Activated naive CD8-positive, alpha-beta T cell treated with anti-CD3 and anti-CD28 coated beads, Interleukin-2, amount 50 U/mL, for 24 hours (primary cell): Measurements from ENCODE around the gene LMF2.
A peak's percentile ranks its signal among the peaks of the same experiment; 100 is the strongest.

Experiments
- ATAC-seq: fragments of 150-1000 bp; cut with Tn5 transposase; one replicate; pipeline ENCODE4 v1.10.0; 2021
- DNase-seq: peaks from one replicate; pipeline ENCODE4 v3.0.0; 2021
- H3K27ac Mint-ChIP-seq: one replicate; pipeline ENCODE4 v1.8.0; 2021; ENCODE audit warnings: mild to moderate bottlenecking, mixed read lengths
- H3K27me3 Mint-ChIP-seq: one replicate; pipeline ENCODE4 v1.8.0; 2021; ENCODE audit warnings: mixed read lengths
- H3K36me3 Mint-ChIP-seq: one replicate; pipeline ENCODE4 v1.8.0; 2021; ENCODE audit warnings: low read depth, mixed read lengths
- H3K4me1 Mint-ChIP-seq: one replicate; pipeline ENCODE4 v1.8.0; 2021; ENCODE audit warnings: mixed read lengths
- H3K4me3 Mint-ChIP-seq: one replicate; pipeline ENCODE4 v1.8.0; 2021; ENCODE audit warnings: mild to moderate bottlenecking, moderate library complexity, mixed read lengths
- H3K9me3 Mint-ChIP-seq: one replicate; pipeline ENCODE4 v1.8.0; 2021; ENCODE audit warnings: mixed read lengths

LMF2 gene, protein sequence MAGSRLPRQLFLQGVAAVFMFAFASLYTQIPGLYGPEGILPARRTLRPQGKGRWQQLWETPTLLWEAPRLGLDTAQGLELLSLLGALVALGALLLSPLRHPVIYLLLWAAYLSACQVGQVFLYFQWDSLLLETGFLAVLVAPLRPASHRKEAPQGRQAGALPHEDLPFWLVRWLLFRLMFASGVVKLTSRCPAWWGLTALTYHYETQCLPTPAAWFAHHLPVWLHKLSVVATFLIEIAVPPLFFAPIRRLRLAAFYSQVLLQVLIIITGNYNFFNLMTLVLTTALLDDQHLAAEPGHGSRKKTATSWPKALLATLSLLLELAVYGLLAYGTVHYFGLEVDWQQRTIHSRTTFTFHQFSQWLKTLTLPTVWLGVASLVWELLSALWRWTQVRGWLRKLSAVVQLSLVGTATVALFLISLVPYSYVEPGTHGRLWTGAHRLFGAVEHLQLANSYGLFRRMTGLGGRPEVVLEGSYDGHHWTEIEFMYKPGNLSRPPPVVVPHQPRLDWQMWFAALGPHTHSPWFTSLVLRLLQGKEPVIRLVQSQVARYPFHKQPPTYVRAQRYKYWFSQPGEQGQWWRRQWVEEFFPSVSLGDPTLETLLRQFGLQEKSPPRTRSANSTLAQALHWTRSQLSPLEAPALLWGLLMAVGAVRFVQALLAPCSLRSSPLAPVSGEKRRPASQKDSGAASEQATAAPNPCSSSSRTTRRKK

DNA sequence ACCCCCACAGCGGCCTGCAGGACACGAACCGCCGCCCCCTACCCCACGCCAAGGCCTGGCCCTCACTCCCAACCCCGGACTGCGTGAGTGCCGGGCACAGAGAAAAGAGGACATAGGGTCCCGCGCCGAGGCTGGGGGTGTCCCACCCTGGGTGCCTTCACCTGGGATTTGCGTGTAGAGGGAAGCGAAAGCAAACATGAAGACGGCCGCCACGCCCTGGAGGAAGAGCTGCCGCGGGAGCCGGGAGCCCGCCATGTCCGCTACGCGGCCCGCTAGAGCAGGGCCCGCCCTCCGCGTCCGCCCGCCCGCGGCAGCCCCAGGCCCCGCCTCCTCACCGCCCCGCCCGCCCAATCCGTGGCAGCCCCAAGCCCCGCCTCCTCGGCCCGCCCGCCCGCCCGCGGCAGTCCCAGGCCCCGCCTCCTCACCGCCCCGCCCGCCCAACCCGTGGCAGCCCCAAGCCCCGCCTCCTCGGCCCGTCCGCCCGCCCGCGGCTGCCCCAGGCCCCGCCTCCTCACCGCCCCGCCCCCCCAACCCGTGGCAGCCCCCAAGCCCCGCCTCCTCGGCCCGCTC, at the start of gene LMF2:
Gene LMF2 (minus strand): TSS at position 282 of the 570 bp plus-strand sequence. CDS start 27 bp downstream, at position 255.
- Mint-ChIP-seq H3K9me3 (no peaks in the 10 kb centered on the region), H3K4me3 (peak within 1 kb of the TSS; percentile 93), H3K36me3 (peaks cover 10% of the 10 kb centered on the region), H3K27ac (peak within 1 kb of the TSS; percentile 87), H3K27me3 (no peaks in the 10 kb centered on the region), H3K4me1 (peaks cover 23% of the 10 kb centered on the region)
- peak; percentile 94 for DNase-seq
- peak; percentile 74 for ATAC-seq

DNA sequence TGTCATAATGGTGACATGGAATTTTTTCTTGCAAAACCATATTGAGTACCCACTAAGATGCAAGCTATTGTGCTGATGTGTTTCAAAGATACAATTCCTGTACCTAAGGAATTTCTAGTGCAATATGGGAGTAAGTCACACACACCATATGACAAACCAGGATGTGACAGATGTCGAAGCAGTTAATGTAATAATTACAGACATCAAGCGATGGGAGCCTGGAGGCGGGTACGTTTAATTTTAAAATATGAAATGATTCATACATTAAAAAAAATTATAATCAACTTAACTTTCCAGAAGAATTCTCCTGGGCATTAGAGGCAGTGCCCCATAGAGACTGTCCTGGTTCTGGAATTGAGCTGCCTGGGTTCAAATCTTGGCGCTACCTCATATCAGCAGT, 49.2 kb upstream of the LMF2 start:
- no peak overlapping the region for H3K27ac Mint-ChIP-seq

DNA sequence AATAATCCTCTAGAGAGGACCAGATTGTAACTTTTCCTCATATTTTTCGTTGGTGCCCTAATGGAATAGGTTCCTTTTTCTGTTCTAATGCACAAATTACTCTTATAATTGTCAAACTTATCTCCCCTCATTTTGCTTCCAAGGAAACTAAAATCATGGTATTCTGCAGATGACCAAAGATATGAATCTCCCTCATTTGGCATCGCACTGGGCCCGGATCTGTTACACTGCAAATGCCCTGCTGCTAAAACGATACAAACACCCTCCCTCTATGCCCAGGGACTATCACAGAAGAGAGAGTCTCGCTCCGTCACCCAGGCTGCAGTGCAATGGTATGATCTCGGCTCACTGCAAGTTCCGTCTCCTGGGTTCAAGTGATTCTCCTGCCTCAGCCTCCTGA, 45.8 kb upstream of the LMF2 start:
- Mint-ChIP-seq H3K27ac (no peak overlapping the region), H3K9me3 (no peaks in the 10 kb centered on the region), H3K36me3 (no peaks in the 10 kb centered on the region), H3K4me3 (no peak overlapping the region), H3K27me3 (no peaks in the 10 kb centered on the region), H3K4me1 (peaks cover 14% of the 10 kb centered on the region)
- ATAC-seq (no peak), DNase-seq (no peak)

More for the DNA sequence above, 49.2 kb upstream of the LMF2 start:
- Mint-ChIP-seq H3K4me1 (peaks cover 7% of the 10 kb centered on the region), H3K4me3 (no peak overlapping the region), H3K36me3 (no peaks in the 10 kb centered on the region), H3K9me3 (no peaks in the 10 kb centered on the region), H3K27me3 (peaks cover 2% of the 10 kb centered on the region)
- DNase-seq (no peak), ATAC-seq (no peak)

DNA sequence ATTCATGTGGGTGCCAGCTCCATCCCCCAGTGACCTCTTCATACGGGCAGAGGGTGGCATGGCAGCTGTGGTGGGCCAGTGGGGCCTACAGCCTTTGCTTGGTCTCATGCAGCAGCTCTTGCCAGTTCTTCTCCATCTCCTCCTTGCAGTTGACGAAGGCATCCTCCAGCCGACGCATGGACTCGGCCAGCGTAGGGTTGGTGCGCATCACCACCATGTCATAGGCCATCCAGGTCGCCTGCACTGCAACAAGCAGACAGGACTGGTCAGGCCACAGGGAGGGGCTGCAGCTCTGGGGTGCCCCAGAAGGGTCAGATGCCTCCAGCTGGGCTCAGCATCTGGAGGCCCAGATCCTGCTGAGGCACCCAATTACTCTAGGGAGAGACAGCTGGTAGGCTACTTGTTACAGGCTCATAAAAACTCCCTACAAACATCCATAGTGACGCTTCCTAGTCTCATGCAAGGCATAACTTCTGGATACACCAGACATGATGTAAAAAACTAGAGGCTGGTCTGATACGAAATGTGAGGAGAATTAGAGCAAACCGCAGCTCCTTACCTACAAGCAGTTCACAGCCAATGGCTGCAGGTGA, 43.8 kb upstream of the LMF2 start:
- no peaks in the 10 kb centered on the region for H3K36me3 Mint-ChIP-seq
- H3K4me1 Mint-ChIP-seq, result peaks cover 18% of the 10 kb centered on the region
- H3K4me3 Mint-ChIP-seq, result no peak overlapping the region
- DNase-seq (no peak), ATAC-seq (no peak)
- H3K27me3 Mint-ChIP-seq, result no peaks in the 10 kb centered on the region
- no peaks in the 10 kb centered on the region for H3K9me3 Mint-ChIP-seq
- no peak overlapping the region for H3K27ac Mint-ChIP-seq

DNA sequence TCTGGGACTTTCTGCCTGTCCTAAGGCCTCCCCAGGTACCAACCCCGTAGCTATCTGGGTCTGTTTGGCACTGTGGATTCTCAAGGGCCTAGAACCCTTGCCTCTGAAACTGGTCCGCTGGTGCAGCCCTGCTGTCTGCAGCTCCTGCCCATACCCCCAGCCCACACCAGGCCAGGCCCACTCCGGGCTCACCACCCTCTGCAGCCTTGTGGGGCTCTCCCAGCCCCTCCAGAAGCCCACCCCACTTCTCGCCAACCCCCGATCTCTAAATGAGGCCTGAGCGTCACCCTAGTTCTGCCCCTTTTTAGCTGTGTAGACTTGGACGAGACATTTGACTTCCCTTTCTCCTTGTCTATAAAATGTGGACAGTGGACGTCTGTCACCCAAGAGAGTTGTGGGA, 42.9 kb upstream of the LMF2 start:
- peak overlapping the region; percentile 71 for H3K27ac Mint-ChIP-seq
- no peaks in the 10 kb centered on the region for H3K36me3 Mint-ChIP-seq
- peaks cover 27% of the 10 kb centered on the region for H3K4me1 Mint-ChIP-seq
- H3K4me3 Mint-ChIP-seq, result peak overlapping the region; percentile 70
- no peaks in the 10 kb centered on the region for H3K9me3 Mint-ChIP-seq
- H3K27me3 Mint-ChIP-seq, result no peaks in the 10 kb centered on the region
- ATAC-seq (no peak), DNase-seq (no peak)

DNA sequence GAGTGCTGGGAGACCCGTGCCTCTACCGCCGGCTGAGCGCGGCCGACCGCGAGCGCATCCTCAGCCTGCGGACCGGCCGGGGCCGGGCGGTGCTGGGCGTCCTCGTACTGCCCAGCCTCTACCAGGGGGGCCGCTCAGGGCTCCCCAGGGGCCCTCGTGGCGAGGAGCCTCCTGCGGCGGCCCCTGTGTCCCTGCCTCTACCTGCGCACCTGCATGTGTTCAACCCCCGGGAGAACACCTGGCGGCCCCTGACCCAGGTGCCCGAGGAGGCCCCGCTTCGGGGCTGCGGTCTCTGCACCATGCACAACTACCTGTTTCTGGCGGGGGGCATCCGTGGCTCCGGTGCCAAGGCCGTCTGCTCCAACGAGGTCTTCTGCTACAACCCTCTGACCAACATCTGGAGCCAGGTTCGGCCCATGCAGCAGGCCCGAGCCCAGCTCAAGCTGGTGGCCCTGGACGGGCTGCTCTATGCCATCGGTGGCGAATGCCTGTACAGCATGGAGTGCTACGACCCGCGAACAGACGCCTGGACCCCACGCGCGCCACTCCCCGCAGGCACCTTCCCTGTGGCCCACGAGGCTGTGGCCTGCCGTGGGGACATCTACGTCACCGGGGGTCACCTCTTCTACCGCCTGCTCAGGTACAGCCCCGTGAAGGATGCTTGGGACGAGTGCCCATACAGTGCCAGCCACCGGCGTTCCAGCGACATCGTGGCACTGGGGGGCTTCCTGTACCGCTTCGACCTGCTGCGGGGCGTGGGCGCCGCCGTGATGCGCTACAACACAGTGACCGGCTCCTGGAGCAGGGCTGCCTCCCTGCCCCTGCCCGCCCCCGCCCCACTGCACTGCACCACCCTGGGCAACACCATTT, 41.7 kb upstream of the LMF2 start:
- H3K27me3 Mint-ChIP-seq, result no peaks in the 10 kb centered on the region
- peaks cover 39% of the 10 kb centered on the region for H3K4me1 Mint-ChIP-seq
- DNase-seq (no peak), ATAC-seq (peak; percentile 3)
- H3K4me3 Mint-ChIP-seq, result peak overlapping the region; percentile 77
- no peaks in the 10 kb centered on the region for H3K9me3 Mint-ChIP-seq
- peak overlapping the region; percentile 71 for H3K27ac Mint-ChIP-seq
- no peaks in the 10 kb centered on the region for H3K36me3 Mint-ChIP-seq

DNA sequence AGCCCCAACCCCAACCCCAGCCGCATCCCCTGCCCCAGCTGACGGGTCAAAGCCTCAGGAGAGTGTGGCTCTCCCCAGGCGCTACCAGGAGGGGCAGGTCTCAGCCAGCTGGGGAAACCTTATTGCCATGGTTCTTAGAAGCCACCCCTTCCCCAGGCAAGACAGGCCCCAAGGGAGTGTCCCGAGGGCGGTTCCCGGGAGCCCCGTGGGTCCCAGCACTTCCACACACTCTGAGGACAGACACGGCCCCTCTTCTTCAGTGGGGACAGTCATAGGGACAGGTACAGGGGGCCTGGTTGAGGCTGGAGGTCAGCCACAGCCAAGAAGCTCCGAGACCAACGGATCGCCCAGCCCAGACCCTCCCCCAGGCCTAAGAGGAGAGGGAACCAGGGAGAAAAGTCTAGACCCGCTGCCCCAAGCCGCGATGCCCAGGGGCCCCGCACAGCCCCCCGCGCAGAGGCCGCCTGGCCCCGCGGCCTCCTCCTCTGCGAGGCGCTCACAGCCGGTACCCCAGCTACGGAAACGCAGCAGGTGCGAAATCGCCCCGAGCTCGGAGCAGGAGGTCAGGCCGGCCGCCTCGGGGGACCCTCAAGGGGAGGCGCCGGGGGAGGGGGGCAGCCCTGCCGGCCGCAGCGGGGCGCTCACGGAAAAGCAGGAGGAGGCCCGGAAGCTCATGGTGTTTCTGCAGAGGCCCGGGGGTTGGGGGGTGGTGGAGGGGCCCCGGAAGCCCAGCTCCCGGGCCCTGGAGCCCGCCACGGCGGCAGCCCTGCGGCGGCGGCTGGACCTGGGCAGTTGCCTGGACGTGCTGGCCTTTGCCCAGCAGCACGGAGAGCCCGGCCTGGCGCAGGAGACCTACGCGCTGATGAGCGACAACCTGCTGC, 40.8 kb upstream of the LMF2 start:
- ATAC-seq, result peak; percentile 18
- peak overlapping the region; percentile 70 for H3K27ac Mint-ChIP-seq
- DNase-seq, result peak; percentile 69
- no peaks in the 10 kb centered on the region for H3K27me3 Mint-ChIP-seq
- H3K4me3 Mint-ChIP-seq, result peak overlapping the region; percentile 70
- no peaks in the 10 kb centered on the region for H3K9me3 Mint-ChIP-seq
- H3K4me1 Mint-ChIP-seq, result peaks cover 43% of the 10 kb centered on the region
- H3K36me3 Mint-ChIP-seq, result no peaks in the 10 kb centered on the region

DNA sequence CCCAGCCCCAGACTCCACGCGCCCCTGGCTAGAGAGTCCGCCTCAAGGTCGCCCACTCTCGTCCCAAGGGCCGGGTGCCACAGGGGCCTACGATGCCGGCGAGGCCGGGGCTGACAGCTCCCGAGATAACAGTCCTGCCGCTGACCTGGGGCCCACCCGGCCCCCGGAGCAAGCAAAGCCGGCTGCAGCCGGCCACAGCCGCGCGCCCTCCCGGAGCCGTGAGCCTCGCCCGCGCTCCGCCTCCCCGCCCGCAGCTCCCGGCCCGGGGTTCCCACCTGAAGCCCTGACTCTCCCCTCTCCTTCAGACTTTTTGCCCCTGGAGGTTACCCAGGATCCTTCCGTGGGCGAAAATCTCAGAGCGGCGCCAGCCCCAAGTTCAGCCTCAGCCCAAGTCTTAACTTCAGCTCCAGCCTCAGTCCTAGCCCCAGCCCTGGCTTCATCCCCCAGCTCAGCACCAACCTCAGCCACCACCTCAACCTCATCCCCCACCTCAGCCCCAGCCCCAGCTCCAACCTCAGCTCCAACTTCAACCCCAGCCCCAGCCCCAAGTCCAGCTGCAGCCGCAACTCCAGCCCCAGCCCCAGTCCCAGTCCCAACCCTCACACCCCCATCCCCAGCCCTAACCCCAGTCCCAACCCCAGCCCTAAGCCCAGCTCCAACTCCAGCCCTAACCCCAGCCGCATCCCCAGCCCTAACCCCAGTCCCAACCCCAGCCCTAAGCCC, 39.9 kb upstream of the LMF2 start:
- ATAC-seq, result no peak
- Mint-ChIP-seq H3K36me3 (peaks cover 3% of the 10 kb centered on the region), H3K9me3 (peaks cover 3% of the 10 kb centered on the region), H3K27ac (no peak overlapping the region), H3K27me3 (no peaks in the 10 kb centered on the region), H3K4me3 (no peak overlapping the region), H3K4me1 (peaks cover 46% of the 10 kb centered on the region)
- DNase-seq, result no peak

DNA sequence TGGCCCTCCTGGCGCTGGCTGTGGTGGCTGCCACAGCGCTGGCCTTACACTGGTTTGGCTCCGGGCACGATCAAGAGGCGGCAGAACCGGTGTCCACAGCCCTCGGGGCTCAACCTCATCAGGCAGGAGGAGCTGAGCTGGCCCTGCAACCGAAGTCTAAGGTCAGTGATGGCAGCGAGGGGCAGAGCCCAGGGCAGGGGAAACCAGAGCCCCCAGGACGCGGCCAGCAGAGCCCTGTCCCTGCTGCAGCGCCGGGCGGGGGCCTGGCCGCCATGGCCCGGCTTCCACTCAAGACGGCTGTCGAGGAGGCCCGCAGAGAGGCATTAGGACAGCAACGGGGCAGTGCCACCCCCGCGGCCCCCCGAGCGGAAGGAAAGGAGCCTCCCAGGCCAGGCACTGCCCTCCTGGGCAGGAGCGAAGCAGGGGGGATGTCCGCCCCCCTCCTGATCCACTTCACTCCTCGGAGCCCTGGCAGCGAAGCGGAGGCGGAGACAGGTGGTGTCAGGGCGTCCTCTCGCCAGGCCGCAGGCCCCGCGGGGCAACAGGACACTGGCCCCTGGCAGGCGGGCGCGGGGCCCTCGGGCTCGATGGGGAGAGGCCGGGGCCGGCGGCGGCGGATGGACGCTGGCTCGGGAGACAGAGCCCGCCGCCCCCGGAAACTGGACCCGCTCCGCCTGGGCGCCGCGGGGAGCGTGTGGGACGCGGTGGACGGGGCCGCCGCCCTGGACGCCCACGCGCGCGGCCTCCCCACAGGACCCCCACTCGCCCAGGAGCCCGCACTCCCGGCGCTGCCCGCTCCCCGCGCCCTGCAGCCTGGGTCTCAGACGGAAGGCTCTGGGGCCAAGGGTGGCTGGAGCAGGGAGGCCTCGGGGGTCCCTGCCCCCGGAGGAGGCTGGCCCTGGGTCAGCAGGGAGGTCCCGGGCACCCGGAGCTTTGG, 39.1 kb upstream of the LMF2 start:
- DNase-seq (no peak), ATAC-seq (no peak)
- peaks cover 6% of the 10 kb centered on the region for H3K9me3 Mint-ChIP-seq
- H3K27me3 Mint-ChIP-seq, result no peaks in the 10 kb centered on the region
- peak overlapping the region; percentile 36 for H3K4me3 Mint-ChIP-seq
- H3K27ac Mint-ChIP-seq, result no peak overlapping the region
- peaks cover 7% of the 10 kb centered on the region for H3K36me3 Mint-ChIP-seq
- H3K4me1 Mint-ChIP-seq, result peaks cover 54% of the 10 kb centered on the region

DNA sequence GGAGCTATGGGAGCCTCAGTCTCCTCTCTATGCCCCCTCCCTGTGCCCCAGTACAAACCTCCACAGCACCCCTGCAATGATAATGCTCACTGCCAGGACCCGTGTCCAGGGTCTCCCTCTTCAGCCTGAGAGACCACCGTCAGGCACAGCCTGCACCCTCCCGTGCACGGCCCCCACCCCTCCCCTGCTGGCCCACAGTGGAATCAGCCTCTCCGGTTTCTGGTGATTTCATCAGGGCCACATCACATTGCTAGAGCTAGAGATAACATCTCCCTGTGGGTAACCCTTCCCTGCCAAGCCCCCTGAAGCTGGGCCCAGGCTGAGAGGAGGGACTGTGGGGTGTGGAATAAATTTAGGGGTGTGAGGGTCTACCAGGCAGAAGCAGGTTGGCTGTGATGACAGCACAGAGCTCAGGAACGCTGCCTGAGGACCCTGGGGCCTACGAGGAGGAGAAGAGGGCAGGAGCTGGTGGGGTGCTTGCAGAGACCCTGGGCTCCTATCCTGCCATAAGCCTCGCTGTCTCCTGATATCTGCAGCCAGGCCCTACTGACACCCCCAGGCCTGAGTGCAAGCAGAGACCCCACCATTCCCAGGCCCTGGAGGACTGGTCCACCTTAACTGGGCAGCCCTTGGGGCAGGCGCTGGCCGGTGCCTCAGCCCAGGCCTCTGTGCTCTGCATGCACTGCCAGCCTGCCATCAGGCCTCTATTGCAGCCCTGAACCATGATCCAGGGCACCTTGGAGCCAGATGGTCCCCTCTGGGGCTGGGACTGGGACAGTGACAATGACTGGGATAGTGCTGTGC, 38.2 kb upstream of the LMF2 start, which contains the start of gene KLHDC7B:
Gene KLHDC7B (plus strand): TSS at position 378 of the 804 bp plus-strand sequence. CDS start 345 bp downstream, at position 723.
- no peak for DNase-seq

DNA sequence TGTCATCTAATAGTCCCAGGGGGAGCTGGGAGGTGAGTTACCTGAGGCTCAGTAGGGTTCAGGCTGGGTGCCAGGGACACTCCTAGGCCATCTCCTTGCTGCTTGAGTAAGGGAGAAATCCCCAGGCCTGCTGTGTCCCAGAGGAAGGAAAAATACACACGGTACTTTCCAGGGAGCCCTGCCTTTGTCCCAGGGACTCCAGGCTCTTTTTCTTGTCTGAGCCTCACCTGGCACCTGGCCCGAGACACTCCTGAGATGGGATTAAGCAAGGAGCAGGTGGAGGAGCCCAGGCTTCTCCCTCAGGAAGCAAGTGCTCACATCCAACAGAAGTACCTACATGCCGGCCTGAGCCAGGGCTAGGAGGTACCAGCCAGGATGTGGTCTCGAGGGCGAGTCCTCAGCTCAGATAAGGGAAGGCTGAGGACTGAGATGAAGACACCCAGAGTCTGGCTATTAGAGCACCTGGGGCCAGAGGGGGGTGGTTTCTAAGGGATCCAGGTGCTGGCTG, 37.3 kb upstream of the LMF2 start:
- no peak for DNase-seq
- Mint-ChIP-seq H3K36me3 (peaks cover 8% of the 10 kb centered on the region), H3K4me1 (peaks cover 61% of the 10 kb centered on the region), H3K9me3 (peaks cover 6% of the 10 kb centered on the region), H3K4me3 (peak overlapping the region; percentile 55), H3K27me3 (no peaks in the 10 kb centered on the region), H3K27ac (peak overlapping the region; percentile 73)
- ATAC-seq, result no peak

More for the DNA sequence above, 38.2 kb upstream of the LMF2 start, which contains the start of gene KLHDC7B:
- peak within 1 kb of the TSS; percentile 55 for H3K4me3 Mint-ChIP-seq
- no peaks in the 10 kb centered on the region for H3K27me3 Mint-ChIP-seq
- H3K36me3 Mint-ChIP-seq, result peaks cover 8% of the 10 kb centered on the region
- peak within 1 kb of the TSS; percentile 73 for H3K27ac Mint-ChIP-seq
- peak; percentile 15 for ATAC-seq
- peaks cover 61% of the 10 kb centered on the region for H3K4me1 Mint-ChIP-seq
- H3K9me3 Mint-ChIP-seq, result peaks cover 6% of the 10 kb centered on the region
